GM21390 (cell line): Measurements from ENCODE around the gene VCL.

Source experiments
- ATAC-seq: cut with Tn5 transposase; IDR thresholded peaks from one replicate; pipeline ENCODE4 v1.9.1; 2021; ENCODE audit not compliant: unreplicated experiment

VCL gene

GRCh38 chr10:74067373-74068352, 69.7 kb downstream of the VCL start:
- no peak for ATAC-seq

- no peak for ATAC-seq
Observed at GRCh38 chr10:74071157-74071556, 73.2 kb downstream of the VCL start.

- ATAC-seq, result no peak
Observed at GRCh38 chr10:74072503-74072902, 74.6 kb downstream of the VCL start.

- no peak for ATAC-seq
Observed at GRCh38 chr10:74075906-74076305, 78.0 kb downstream of the VCL start.

GRCh38 chr10:74076961-74077360, 79.0 kb downstream of the VCL start:
- ATAC-seq, result no peak

- ATAC-seq, result no peak
Observed at GRCh38 chr10:74077416-74077815, 79.5 kb downstream of the VCL start.

- ATAC-seq, result no peak
Observed at GRCh38 chr10:74078037-74078436, 80.1 kb downstream of the VCL start.

GRCh38 chr10:74079028-74079935, 81.4 kb downstream of the VCL start:
- no peak for ATAC-seq

- ATAC-seq, result no peak
Observed at GRCh38 chr10:74079936-74080590, 82.1 kb downstream of the VCL start.

GRCh38 chr10:74081192-74081803, 83.4 kb downstream of the VCL start:
- ATAC-seq, result no peak

GRCh38 chr10:74081941-74082718, 84.2 kb downstream of the VCL start:
- ATAC-seq, result no peak

GRCh38 chr10:74083304-74083703, 85.4 kb downstream of the VCL start:
- ATAC-seq, result no peak

- peak; percentile 74 for ATAC-seq
Observed at GRCh38 chr10:74084955-74085354, 87.0 kb downstream of the VCL start.

- no peak for ATAC-seq
Observed at GRCh38 chr10:74086317-74086716, 88.4 kb downstream of the VCL start.

GRCh38 chr10:74088722-74089121, 90.8 kb downstream of the VCL start:
- ATAC-seq, result no peak

GRCh38 chr10:74092372-74092771, 94.5 kb downstream of the VCL start:
- ATAC-seq, result no peak

GRCh38 chr10:74093530-74094164, 95.7 kb downstream of the VCL start:
- no peak for ATAC-seq

- ATAC-seq, result no peak
Observed at GRCh38 chr10:74094231-74094630, 96.3 kb downstream of the VCL start.

GRCh38 chr10:74096777-74097176, 98.9 kb downstream of the VCL start:
- peak; percentile 94 for ATAC-seq
